Left ventricle myocardium inferior (tissue), 1 donor: ENCODE measurements around the gene SCN4A. TPM values are rescaled to one million over a fixed set of nuclear protein-coding genes. Genes with fewer than 3 reads are reported as not detected.

Source experiments
- DNase-seq: peaks from one replicate; pipeline ENCODE4 v3.0.0-alpha.2; 2020
- H3K27ac ChIP-seq: fragments of 200-600 bp; replicated peaks from 2 replicates; pipeline ENCODE4 v1.8.0; 2021
- H3K27me3 ChIP-seq: fragments of 200-600 bp; 2 replicates; pipeline ENCODE4 v1.8.0; 2021; ENCODE audit warnings: low read depth
- H3K36me3 ChIP-seq: fragments of 200-600 bp; 2 replicates; pipeline ENCODE4 v1.8.0; 2021
- H3K4me1 ChIP-seq: fragments of 200-600 bp; 2 replicates; pipeline ENCODE4 v1.8.0; 2021
- H3K4me3 ChIP-seq: fragments of 200-600 bp; 2 replicates; pipeline ENCODE4 v1.8.0; 2021; ENCODE audit warnings: mild to moderate bottlenecking, moderate library complexity
- H3K9me3 ChIP-seq: fragments of 200-600 bp; replicated peaks from 2 replicates; pipeline ENCODE4 v1.8.0; 2021
- intact Hi-C: fragments of 100-400 bp; cut with micrococcal nuclease; formaldehyde crosslinking; loops from one replicate; pipeline ENCODE4 v1.11.0; 2022
- total RNA-seq: library from RNA; stranded (reverse); fragmentation: NEBNext Ultra II Directional; extraction: Animal tissue kit (Norgen Biotek cat#: 25700); gene quantifications from one replicate; pipeline ENCODE4 v1.2.1, GENCODE V29; 2021
- TF ChIP-seq, protein P1 (sequence below): fragments of 200-600 bp; IDR thresholded peaks from 2 replicates; pipeline ENCODE4 v1.8.0; 2021; ENCODE audit warnings: antibody characterized with exemption, mild to moderate bottlenecking, borderline replicate concordance
- donor health status: DM: no; HTN: yes; CAD: no; lungs with severe emphysema.

Gene SCN4A
- total RNA-seq, 1 donor from 2014 or later: 1.2 TPM

DNA sequence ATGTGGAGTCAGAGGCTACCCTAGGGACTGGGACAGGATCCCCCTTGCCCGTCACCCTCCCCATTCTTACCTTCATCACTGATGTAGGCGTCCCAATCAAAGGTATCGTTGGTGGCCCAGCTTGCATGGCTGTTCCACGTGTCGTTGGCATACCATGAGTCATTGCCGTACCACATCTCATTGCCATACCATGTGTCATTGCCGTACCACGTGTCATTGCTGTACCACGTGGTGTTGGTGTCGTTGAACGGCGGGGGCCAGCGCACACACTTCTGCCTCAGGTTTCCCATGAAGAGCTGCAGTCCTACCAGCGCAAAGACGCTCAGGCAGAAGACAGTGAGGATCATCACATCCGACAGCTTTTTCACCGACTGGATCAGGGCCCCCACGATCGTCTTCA, 4.8 kb downstream of the SCN4A start:
- no peak overlapping the region for H3K4me3 ChIP-seq
- TF ChIP-seq, protein P1, sequence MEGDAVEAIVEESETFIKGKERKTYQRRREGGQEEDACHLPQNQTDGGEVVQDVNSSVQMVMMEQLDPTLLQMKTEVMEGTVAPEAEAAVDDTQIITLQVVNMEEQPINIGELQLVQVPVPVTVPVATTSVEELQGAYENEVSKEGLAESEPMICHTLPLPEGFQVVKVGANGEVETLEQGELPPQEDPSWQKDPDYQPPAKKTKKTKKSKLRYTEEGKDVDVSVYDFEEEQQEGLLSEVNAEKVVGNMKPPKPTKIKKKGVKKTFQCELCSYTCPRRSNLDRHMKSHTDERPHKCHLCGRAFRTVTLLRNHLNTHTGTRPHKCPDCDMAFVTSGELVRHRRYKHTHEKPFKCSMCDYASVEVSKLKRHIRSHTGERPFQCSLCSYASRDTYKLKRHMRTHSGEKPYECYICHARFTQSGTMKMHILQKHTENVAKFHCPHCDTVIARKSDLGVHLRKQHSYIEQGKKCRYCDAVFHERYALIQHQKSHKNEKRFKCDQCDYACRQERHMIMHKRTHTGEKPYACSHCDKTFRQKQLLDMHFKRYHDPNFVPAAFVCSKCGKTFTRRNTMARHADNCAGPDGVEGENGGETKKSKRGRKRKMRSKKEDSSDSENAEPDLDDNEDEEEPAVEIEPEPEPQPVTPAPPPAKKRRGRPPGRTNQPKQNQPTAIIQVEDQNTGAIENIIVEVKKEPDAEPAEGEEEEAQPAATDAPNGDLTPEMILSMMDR: no peak
- no peak for DNase-seq
- H3K27ac ChIP-seq: no peak overlapping the region
- intact Hi-C loops: no loop called here
- H3K27me3 ChIP-seq: no peaks in the 10 kb centered on the region
- H3K36me3 ChIP-seq: no peaks in the 10 kb centered on the region
- peaks cover 24% of the 10 kb centered on the region for H3K4me1 ChIP-seq
- H3K9me3 ChIP-seq: no peaks in the 10 kb centered on the region

DNA sequence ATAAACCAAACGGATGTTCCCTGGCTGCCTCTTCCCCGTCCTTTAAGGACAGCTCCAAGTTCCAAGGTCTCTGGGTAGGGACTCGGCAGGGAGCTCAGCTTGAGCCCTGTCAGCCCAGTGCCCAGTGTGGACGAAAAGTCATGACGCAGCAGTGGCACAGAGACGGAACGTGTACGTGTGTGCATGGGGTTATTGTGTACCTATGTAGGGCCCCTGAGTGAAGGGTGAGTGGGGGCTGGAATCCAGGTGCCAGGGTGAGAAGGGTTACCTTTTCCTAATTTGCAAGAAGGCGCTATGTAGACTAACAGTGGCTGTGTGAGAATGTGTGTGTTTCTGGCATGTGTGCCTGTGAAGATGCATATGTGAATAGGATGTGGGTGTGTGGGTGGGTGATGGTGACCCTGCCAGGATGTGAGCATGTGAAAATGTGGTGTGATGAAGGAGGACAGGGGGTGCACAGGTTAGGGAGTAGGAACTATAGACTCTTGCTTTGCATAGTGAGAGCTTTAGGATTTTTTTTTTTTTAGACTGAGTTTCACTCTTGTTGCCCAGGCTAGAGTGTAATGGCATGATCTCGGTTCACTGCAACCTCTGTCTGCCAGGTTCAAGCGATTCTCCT, 6.0 kb downstream of the SCN4A start:
- H3K27ac ChIP-seq: no peak overlapping the region
- intact Hi-C loops: no loop called here
- H3K4me3 ChIP-seq: no peak overlapping the region
- no peak for DNase-seq
- no peaks in the 10 kb centered on the region for H3K36me3 ChIP-seq
- H3K27me3 ChIP-seq: no peaks in the 10 kb centered on the region
- TF ChIP-seq, protein P1: no peak
- peaks cover 36% of the 10 kb centered on the region for H3K4me1 ChIP-seq
- no peaks in the 10 kb centered on the region for H3K9me3 ChIP-seq

DNA sequence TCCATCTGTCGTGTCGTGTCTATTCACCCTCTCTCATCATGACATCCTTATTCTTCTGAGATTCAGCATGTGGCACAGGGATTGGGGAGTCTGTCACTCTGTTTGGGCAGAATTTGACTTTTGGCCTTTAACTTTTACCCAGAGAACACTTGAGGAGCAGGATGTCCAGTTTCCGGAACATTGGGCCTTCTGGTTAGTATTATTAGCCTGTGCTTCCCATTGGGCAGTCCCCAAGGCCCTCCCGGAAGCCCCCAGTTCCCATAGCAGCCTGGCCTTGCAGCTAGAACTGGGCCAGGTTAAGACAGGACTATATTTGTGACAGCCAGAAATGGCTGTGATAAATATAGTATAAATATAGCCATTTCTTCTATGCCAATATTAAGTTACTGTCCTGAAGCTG, 9.6 kb downstream of the SCN4A start:
- Histone ChIP-seq H3K4me3 (no peak overlapping the region), H3K36me3 (no peaks in the 10 kb centered on the region), H3K4me1 (peaks cover 51% of the 10 kb centered on the region), H3K9me3 (no peaks in the 10 kb centered on the region), H3K27me3 (no peaks in the 10 kb centered on the region), H3K27ac (peak overlapping the region; percentile 91)
- TF ChIP-seq, protein P1: no peak
- peak; percentile 41 for DNase-seq
- intact Hi-C loops: no loop called here

DNA sequence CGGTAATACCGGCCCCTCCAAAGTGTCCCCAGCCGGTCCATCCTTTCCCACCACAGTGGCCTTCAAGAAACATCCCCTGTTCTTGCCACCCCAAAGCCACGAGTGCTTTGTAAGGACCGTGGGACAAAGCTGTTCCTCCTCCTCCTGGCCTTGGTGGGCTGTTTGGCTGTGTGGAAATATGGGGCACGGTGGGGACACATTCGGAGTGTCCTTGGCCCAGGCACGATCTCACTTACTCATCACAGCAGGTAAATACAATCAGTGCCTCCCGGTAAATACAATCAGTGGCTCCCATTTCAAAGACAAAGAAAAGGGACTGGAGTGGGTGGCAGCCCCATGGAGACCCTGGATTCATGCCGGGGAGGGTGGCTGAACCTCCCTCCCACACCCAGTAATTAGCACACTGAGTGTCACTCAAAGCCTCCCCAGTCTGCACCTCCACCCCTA, 10.4 kb downstream of the SCN4A start:
- intact Hi-C loops: no loop called here

DNA sequence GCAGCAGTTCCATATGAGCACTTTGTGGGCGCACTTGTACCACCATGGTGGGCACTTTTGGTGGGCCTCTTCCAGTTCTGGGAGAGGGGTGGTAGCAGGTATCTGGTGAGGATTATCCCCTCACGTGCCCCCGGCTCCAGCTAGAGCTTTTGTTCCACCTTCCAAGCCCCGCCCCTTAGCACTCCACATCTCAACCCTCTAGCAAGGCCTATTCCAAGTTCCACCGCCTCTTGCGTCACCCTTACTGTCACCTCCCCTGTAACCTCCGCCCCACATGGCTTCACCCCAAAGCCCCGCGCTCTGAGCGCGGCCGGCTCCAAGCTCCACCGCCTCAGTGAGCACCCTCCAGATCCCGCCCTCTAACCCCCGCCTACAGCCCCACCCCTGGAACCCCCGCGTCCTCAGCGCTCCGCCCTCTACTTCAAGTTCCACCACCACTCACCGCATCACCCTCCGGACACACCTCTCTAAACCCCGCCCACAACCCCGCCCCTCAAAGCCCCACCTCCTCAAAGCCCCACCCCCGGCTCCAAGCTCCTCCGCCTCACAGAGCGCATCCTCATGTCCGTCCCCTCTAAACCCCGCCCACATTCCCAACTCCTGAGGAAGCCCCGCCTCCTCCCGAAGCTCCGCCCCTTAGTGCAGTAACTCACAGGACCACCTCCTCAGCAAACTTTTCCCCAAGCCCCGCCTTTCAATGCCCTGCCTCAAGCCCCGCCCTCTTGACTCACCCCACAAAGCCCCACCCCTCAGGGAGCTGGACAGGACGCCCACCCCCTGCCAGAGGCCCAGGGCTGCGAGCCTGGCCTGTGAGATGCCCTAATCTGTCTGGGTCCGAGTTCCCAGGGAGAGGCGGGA, 11.1 kb downstream of the SCN4A start:
- Histone ChIP-seq H3K27me3 (no peaks in the 10 kb centered on the region), H3K4me3 (peak overlapping the region; percentile 49), H3K27ac (peak overlapping the region; percentile 91), H3K9me3 (no peaks in the 10 kb centered on the region), H3K4me1 (peaks cover 51% of the 10 kb centered on the region), H3K36me3 (no peaks in the 10 kb centered on the region)
- DNase-seq: peak; percentile 56
- TF ChIP-seq, protein P1: no peak
- intact Hi-C loops: no loop called here

More for the DNA sequence above, 10.4 kb downstream of the SCN4A start:
- H3K27ac ChIP-seq: peak overlapping the region; percentile 91
- TF ChIP-seq, protein P1: no peak
- DNase-seq: no peak
- no peak overlapping the region for H3K4me3 ChIP-seq
- no peaks in the 10 kb centered on the region for H3K27me3 ChIP-seq
- peaks cover 51% of the 10 kb centered on the region for H3K4me1 ChIP-seq
- no peaks in the 10 kb centered on the region for H3K36me3 ChIP-seq
- no peaks in the 10 kb centered on the region for H3K9me3 ChIP-seq
